Prostate gland (tissue), 2 donors: ENCODE data around the gene PAQR5.

Source experiments
- CTCF ChIP-seq, 4 experiments: fragments of 200-600 bp in 2 of 4; fragments of 450-650 bp in 2 of 4; sonication (generic) in 2 of 4; IDR thresholded peaks; 1 replicate in 3 of 4; 2 replicates in 1 of 4; pipeline ENCODE4 v1.5.1; 2016 to 2019; ENCODE audit warnings: antibody characterized with exemption in 4 of 4, mild to moderate bottlenecking in 2 of 4, moderate library complexity in 2 of 4
- POLR2A ChIP-seq: fragments of 450-650 bp; IDR thresholded peaks from one replicate; pipeline ENCODE4 v1.6.1; 2016; ENCODE audit warnings: antibody characterized with exemption, mild to moderate bottlenecking
- POLR2AphosphoS5 ChIP-seq: sonication (generic); formaldehyde crosslinking; IDR thresholded peaks from one replicate; pipeline ENCODE4 v1.6.1; 2017; ENCODE audit warnings: antibody characterized with exemption

DNA sequence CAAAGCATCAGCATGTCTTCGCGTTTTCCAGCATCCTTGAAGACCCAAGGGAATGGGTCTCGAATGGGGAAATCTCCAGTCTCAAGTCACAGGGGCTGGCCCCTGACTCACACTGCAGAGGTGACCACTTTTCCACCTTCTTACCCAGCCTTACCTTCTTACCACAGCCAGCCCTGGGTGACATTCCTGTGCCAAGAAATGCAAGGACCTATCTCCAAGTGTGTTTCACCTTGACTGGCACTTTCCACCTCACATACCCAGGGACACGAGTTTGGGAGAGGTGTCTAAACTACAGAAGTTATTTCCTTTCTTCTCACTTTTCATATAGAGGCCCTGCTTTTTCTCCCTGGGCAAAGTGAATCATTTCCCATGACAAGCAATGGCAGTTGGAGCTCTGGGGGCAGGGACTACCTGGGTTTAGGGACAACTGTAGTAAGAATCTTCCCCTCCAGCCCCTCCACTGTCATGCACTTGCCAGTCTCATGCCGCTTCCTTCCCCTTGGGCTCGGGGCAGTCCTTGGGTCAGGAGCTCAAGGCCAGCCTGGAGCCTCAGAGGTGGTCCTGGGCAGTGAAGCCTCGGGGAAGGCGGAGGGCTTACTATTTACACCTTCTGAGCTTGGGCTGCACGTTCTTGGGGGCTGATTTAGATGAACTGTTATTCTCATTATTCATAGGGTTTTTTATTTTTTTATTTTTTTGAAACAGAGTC lies 16.8 kb downstream of the PAQR5 start:
- TF ChIP-seq CTCF (IDR thresholded peaks at IDR 0.05), result no peak
- no peak for TF ChIP-seq POLR2A
- no peak for TF ChIP-seq POLR2AphosphoS5
